Heart left ventricle (tissue), 13 donors: ENCODE data around the gene C5orf22.

Experiments
- CTCF ChIP-seq, 12 donors: fragments of 200-600 bp; sonication (generic) in 4 of 12; IDR thresholded peaks; one replicate each; pipeline versions ENCODE4 v1.5.0 to v1.8.0; 2018 to 2022; ENCODE audit warnings: antibody characterized with exemption in 12 of 12, mild to moderate bottlenecking in 5 of 12
- POLR2A ChIP-seq, 2 donors: fragments of 450-650 bp; IDR thresholded peaks; one replicate each; pipeline ENCODE4 v1.6.1; 2017; ENCODE audit warnings: antibody characterized with exemption in 2 of 2, mild to moderate bottlenecking in 2 of 2, moderate library complexity in 2 of 2
- donor health status: ischemic (EF 13 %, LVEDD 7.1; RV severe dilation, severe dysfunction).
- donor health status: DM: no; HTN: yes; CAD: no.
- donor health status: DM: no; HTN: no; CAD: no.
- donor health status: ischemic (EF 25% LVEDD 6.9; RV normal size, moderate dysfunction).
- donor health status: ischemic (EF 25% LVEDD 5.7; RV mildly dilated, moderate dysfunction).
- donor health status: ischemic (EF 35%, LVEDD 5.7; RV mildly dilated, moderate dysfunction).
- donor health status: nonischemic (EF 11% LVEDD 7.7; RV severe dilation, severe dysfunction).
- donor health status: DM: yes; HTN: yes; CAD: no.
- donor health status: PGD.
- donor health status: ischemic (EF 29% LVEDD 5.4; RV normal size, mild dysfunction).
- donor health status: nonischemic (EF 23%, LVEDD 6.1; RV moderate dilation, normal function).

- TF ChIP-seq CTCF (IDR thresholded peaks at IDR 0.05) (peak; percentile 39 to 79 (median 63)), POLR2A (IDR thresholded peaks at IDR 0.05) (no peak)
Measured at GRCh38 chr5:31581498-31582099, 49.5 kb downstream of the C5orf22 start.
